Endothelial cell of umbilical vein (primary cell): ENCODE measurements around the gene RIMKLB. TPM values are rescaled to one million over a fixed set of nuclear protein-coding genes. Genes with fewer than 3 reads are reported as not detected.

Experiments
- BruUV-seq: library from RNA; stranded (reverse); fragments of 400-500 nt; replicated peaks from 2 replicates; lab custom pipeline; 2021; lab: Mats Ljungman, UMichigan
- CTCF ChIA-PET: fragments of 300-600, 350-600 bp; sonication (Branson Sonifier 250); formaldehyde crosslinking; loops from one replicate; lab custom pipeline; 2021; ENCODE audit warnings: antibody characterized with exemption, inconsistent platforms; lab: Charles Lee
- POLR2A ChIA-PET: fragments of 300-600, 350-600 bp; sonication (Branson Sonifier 250); formaldehyde crosslinking; loops from one replicate; lab custom pipeline; 2021; ENCODE audit warnings: antibody characterized with exemption, inconsistent platforms; lab: Charles Lee
- DNase-seq: peaks from one replicate; pipeline ENCODE4 v3.0.0-alpha.2; 2011; ENCODE audit warnings: low read depth, low spot score
- FAIRE-seq: peaks from 2 replicates; lab custom pipeline; 2011; peaks lifted over from hg19 to GRCh38; lab: Jason Lieb, UNC
- H2AFZ ChIP-seq: 2 replicates; pipeline ENCODE4 v1.6.0; 2012; ENCODE audit warnings: low read depth, low read length, control low read depth, inconsistent platforms
- H3K27ac ChIP-seq: 2 replicates; pipeline ENCODE4 v1.5.1; 2011; ENCODE audit warnings: low read depth, mild to moderate bottlenecking, control low read depth, low read length, moderate library complexity; ENCODE audit not compliant: insufficient read depth
- H3K27me3 ChIP-seq, 2 experiments: 2 replicates each; pipeline versions ENCODE4 v1.6.0 to v1.6.1; 2011; ENCODE audit warnings: low read length in 2 of 2, mixed read lengths in 1 of 2; ENCODE audit not compliant: control insufficient read depth in 2 of 2, insufficient read depth in 2 of 2
- H3K36me3 ChIP-seq, 2 experiments: 2 replicates in 1 of 2; 3 replicates in 1 of 2; pipeline ENCODE4 v1.5.1; 2011; ENCODE audit warnings: low read length in 2 of 2, mild to moderate bottlenecking in 1 of 2, moderate library complexity in 1 of 2; ENCODE audit not compliant: control insufficient read depth in 2 of 2, insufficient read depth in 2 of 2; ENCODE audit errors: extremely low read depth in 1 of 2
- H3K4me1 ChIP-seq: 3 replicates; pipeline ENCODE4 v1.5.1; 2011; ENCODE audit warnings: mild to moderate bottlenecking, low read length; ENCODE audit not compliant: control insufficient read depth, insufficient read depth; ENCODE audit errors: extremely low read depth
- H3K4me2 ChIP-seq: 2 replicates; pipeline ENCODE4 v1.6.1; 2011; ENCODE audit warnings: low read length, control low read depth, mixed read lengths; ENCODE audit not compliant: insufficient read depth
- H3K4me3 ChIP-seq, 3 experiments: fragments of 200-600 bp in 1 of 3; sonication (generic), shearing (Covaris generic) in 1 of 3; replicated peaks in 1 of 3; 2 replicates each; pipeline ENCODE4 v1.5.1; 2011 to 2016; ENCODE audit warnings: control low read depth in 3 of 3, low read length in 3 of 3, mild to moderate bottlenecking in 2 of 3, inconsistent platforms in 1 of 3, low read depth in 1 of 3, moderate library complexity in 1 of 3; ENCODE audit not compliant: insufficient read depth in 1 of 3
- H3K79me2 ChIP-seq: 2 replicates; pipeline ENCODE4 v1.6.0; 2012; ENCODE audit warnings: low read length, inconsistent platforms; ENCODE audit not compliant: control insufficient read depth, insufficient read depth
- H3K9ac ChIP-seq: replicated peaks from 2 replicates; pipeline ENCODE3; 2011; ENCODE audit warnings: low read length, control low read depth; ENCODE audit not compliant: insufficient read depth; ENCODE audit errors: extremely low read depth
- H3K9me1 ChIP-seq: replicated peaks from 3 replicates; pipeline ENCODE4 v1.6.0; 2011; ENCODE audit warnings: mild to moderate bottlenecking, low read length; ENCODE audit not compliant: control insufficient read depth, insufficient read depth; ENCODE audit errors: extremely low read depth
- H3K9me3 ChIP-seq: replicated peaks from 2 replicates; pipeline ENCODE4 v1.5.1; 2012; ENCODE audit warnings: low read length, inconsistent platforms; ENCODE audit not compliant: control insufficient read depth, insufficient read depth
- H4K20me1 ChIP-seq: replicated peaks from 2 replicates; pipeline ENCODE3; 2011; ENCODE audit warnings: mild to moderate bottlenecking, low read length; ENCODE audit not compliant: control insufficient read depth, insufficient read depth; ENCODE audit errors: extremely low read depth
- EZH2 ChIP-seq: IDR thresholded peaks from 2 replicates; pipeline ENCODE4 v1.6.1; 2012; ENCODE audit warnings: borderline replicate concordance, low read depth, mild to moderate bottlenecking, moderate library complexity, low read length, inconsistent platforms; ENCODE audit not compliant: severe bottlenecking
- FOS ChIP-seq: IDR thresholded peaks from 2 replicates; pipeline ENCODE4 v1.6.1; 2011; ENCODE audit warnings: mild to moderate bottlenecking, low read length, moderate library complexity, borderline replicate concordance; ENCODE audit not compliant: insufficient read depth
- GATA2 ChIP-seq: IDR thresholded peaks from 2 replicates; pipeline ENCODE4 v1.7.0; 2011; ENCODE audit warnings: low read depth, mild to moderate bottlenecking, moderate library complexity, mixed read lengths, low read length; ENCODE audit not compliant: insufficient read length, insufficient read depth
- JUN ChIP-seq: IDR thresholded peaks from 2 replicates; pipeline ENCODE4 v1.6.1; 2011; ENCODE audit warnings: borderline replicate concordance, low read depth; ENCODE audit not compliant: insufficient read length, insufficient read depth
- MYC ChIP-seq: IDR thresholded peaks from one replicate; pipeline ENCODE4 v1.6.1; 2011; ENCODE audit warnings: mild to moderate bottlenecking, low read depth, low read length
- POLR2A ChIP-seq: IDR thresholded peaks from 2 replicates; pipeline ENCODE4 v1.6.1; 2012; ENCODE audit warnings: low read depth, mild to moderate bottlenecking, control low read depth, low read length
- POLR2AphosphoS5 ChIP-seq: IDR thresholded peaks from 2 replicates; pipeline ENCODE4 v1.6.1; 2012; ENCODE audit warnings: low read depth, mild to moderate bottlenecking, control low read depth, low read length, moderate library complexity; ENCODE audit not compliant: insufficient read depth
- dilution Hi-C: fragments of 300-500 bp; cut with MboI; formaldehyde crosslinking; loops from one replicate; pipeline ENCODE4 v1.15.0; 2019; ENCODE audit warnings: low sequenced_read_pairs; ENCODE audit not compliant: extremely low pct_ligation_motif_present
- intact Hi-C: fragments of 100-400 bp; cut with micrococcal nuclease; formaldehyde crosslinking; loops from one replicate; pipeline ENCODE4 v1.10.0; 2022
- polyA plus RNA-seq, 4 experiments: library from polyadenylated mRNA; depleted of rRNA in 3 of 4; stranded (reverse) in 3 of 4; unstranded in 1 of 4; fragments of >200 nt; gene quantifications; 2 replicates each; pipeline versions ENCODE4 v1.2.1 to v1.2.3, GENCODE V29; 2011 to 2012; ENCODE audit warnings: missing spikeins in 1 of 4
- total RNA-seq: library from RNA; stranded (reverse); gene quantifications from 2 replicates; pipeline ENCODE4 v1.2.3, GENCODE V29; 2021
- TF ChIP-seq, protein P1 (sequence below): IDR thresholded peaks from 2 replicates; pipeline ENCODE4 v1.6.1; 2011; ENCODE audit not compliant: insufficient read depth, insufficient read length
- TF ChIP-seq, protein P2 (sequence below), 2 donors: IDR thresholded peaks; 1 replicate in 1 of 2; 2 replicates in 1 of 2; pipeline ENCODE4 v1.5.1; 2011; ENCODE audit warnings: low read length in 2 of 2, mild to moderate bottlenecking in 2 of 2, moderate library complexity in 2 of 2, control low read depth in 1 of 2, inconsistent platforms in 1 of 2, low read depth in 1 of 2; ENCODE audit not compliant: insufficient read depth in 1 of 2; ENCODE audit errors: extremely low read depth in 1 of 2

Gene RIMKLB
- total and polyA plus RNA-seq, 2 donors (not counting 3 experiments of a cell fraction or from before 2014, with no cell fraction given) = 35.5 to 64.3 TPM

DNA sequence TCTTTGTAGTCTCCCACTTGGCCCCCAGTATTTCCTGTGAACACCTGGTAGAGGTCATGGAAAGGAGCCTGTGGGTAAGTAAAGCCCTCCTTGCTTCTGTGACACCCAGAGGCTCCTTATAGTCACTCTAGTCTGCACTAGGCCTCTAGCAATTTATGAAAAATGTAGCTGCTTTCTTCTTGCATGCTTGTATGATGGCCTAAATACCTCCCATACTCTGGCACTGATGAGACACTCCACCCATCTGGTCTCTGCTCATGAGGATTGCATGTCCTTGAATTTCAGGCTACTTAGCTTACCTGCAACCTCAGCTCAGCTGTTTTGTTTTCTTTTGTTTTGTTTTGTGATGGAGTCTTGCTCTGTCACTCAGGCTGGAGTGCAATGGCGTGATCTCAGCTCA lies 120.1 kb downstream of the RIMKLB start:
- FAIRE-seq (no peak), DNase-seq (no peak)
- Histone ChIP-seq H3K9me3 (no peaks in the 10 kb centered on the region), H3K27ac (no peak overlapping the region), H3K9me1 (no peaks in the 10 kb centered on the region), H3K4me2 (no peak overlapping the region), H3K79me2 (no peaks in the 10 kb centered on the region), H2AFZ (no peak overlapping the region), H3K4me3 (no peak overlapping the region), H3K27me3 (peaks cover under 1 to 3% of the 10 kb centered on the region in 2 experiments), H3K9ac (no peak overlapping the region), H4K20me1 (no peaks in the 10 kb centered on the region), H3K36me3 (no peaks in the 10 kb centered on the region), H3K4me1 (no peaks in the 10 kb centered on the region)
- no TSS peak for BruUV-seq
- dilution Hi-C loops = no loop called here
- TF ChIP-seq, protein P1, sequence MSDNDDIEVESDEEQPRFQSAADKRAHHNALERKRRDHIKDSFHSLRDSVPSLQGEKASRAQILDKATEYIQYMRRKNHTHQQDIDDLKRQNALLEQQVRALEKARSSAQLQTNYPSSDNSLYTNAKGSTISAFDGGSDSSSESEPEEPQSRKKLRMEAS = no peak
- POLR2A ChIA-PET = no interaction called here
- intact Hi-C loops = no loop called here
- CTCF ChIA-PET = interaction anchor here (1.2 to 2.1 kb wide), 4 partner anchors 73 to 274 kb away, joined by 4 to 9 read pairs (median 4); no protein-coding TSS in a partner anchor

DNA sequence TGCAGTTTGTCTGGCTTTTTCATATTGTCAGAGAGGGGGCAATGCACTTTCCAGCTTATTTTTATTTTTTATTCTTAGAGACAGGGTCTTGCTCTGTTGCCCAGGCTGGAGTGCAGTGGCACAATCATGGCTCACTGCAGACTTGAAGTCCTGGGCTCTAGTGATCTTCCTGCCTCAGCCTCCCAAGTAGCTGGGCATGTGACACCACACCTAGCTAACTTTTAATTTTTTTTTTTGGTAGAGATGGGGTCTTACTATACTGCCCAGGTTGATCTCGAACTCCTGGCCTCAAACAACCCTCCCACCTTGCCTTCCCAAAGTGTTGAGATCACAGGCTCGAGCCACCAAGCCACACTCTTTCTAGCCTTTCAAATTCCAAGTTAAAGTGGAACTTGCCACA lies 120.7 kb downstream of the RIMKLB start:
- no peaks in the 10 kb centered on the region for H3K79me2 ChIP-seq
- ChIA-PET POLR2A (no interaction called here), CTCF (interaction anchor here (1.0 to 1.8 kb wide), 7 partner anchors 42 to 275 kb away, joined by 3 to 9 read pairs (median 5); no protein-coding TSS in a partner anchor)
- intact Hi-C loops = no loop called here
- no peaks in the 10 kb centered on the region for H3K9me3 ChIP-seq
- dilution Hi-C loops = no loop called here
- H3K9ac ChIP-seq = no peak overlapping the region
- H2AFZ ChIP-seq = no peak overlapping the region
- H3K4me2 ChIP-seq = no peak overlapping the region
- H3K27ac ChIP-seq = no peak overlapping the region
- TF ChIP-seq EZH2 = no peak
- TF ChIP-seq, protein P1 = no peak
- no peak for TF ChIP-seq JUN
- TF ChIP-seq GATA2 = no peak
- TF ChIP-seq, protein P2, sequence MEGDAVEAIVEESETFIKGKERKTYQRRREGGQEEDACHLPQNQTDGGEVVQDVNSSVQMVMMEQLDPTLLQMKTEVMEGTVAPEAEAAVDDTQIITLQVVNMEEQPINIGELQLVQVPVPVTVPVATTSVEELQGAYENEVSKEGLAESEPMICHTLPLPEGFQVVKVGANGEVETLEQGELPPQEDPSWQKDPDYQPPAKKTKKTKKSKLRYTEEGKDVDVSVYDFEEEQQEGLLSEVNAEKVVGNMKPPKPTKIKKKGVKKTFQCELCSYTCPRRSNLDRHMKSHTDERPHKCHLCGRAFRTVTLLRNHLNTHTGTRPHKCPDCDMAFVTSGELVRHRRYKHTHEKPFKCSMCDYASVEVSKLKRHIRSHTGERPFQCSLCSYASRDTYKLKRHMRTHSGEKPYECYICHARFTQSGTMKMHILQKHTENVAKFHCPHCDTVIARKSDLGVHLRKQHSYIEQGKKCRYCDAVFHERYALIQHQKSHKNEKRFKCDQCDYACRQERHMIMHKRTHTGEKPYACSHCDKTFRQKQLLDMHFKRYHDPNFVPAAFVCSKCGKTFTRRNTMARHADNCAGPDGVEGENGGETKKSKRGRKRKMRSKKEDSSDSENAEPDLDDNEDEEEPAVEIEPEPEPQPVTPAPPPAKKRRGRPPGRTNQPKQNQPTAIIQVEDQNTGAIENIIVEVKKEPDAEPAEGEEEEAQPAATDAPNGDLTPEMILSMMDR (IDR thresholded peaks at IDR 0.05; ENCODE audit: extremely low read depth in 1 of 2, insufficient read depth in 1 of 2, low read depth in 1 of 2, low read length in 2 of 2) = no peak
- no peak for TF ChIP-seq MYC
- TF ChIP-seq FOS = no peak
- TF ChIP-seq POLR2A = no peak
- TF ChIP-seq POLR2AphosphoS5 = no peak
- FAIRE-seq (no peak), DNase-seq (no peak)
- peaks cover 1 to 3% of the 10 kb centered on the region in 2 experiments for H3K27me3 ChIP-seq
- no peaks in the 10 kb centered on the region for H3K36me3 ChIP-seq
- no peak overlapping the region for H3K4me3 ChIP-seq
- no peaks in the 10 kb centered on the region for H3K4me1 ChIP-seq
- no TSS peak for BruUV-seq
- no peaks in the 10 kb centered on the region for H4K20me1 ChIP-seq
- no peaks in the 10 kb centered on the region for H3K9me1 ChIP-seq
